SK-N-SH (cell line): ENCODE data around the gene MYO18B. TPM values are rescaled to one million over a fixed set of nuclear protein-coding genes. Genes with fewer than 3 reads are reported as not detected.

Experiments
- CTCF ChIA-PET: fragments of 300-600, 350-600 bp; formaldehyde crosslinking; extraction: SDS; loops from one replicate; lab custom pipeline; 2021; lab: Yijun Ruan, JAX
- POLR2A ChIA-PET: fragments of 350-600 bp; sonication (Branson Sonifier 250); formaldehyde crosslinking; extraction: SDS; loops from one replicate; lab custom pipeline; 2020; ENCODE audit warnings: antibody characterized with exemption, inconsistent platforms; lab: Yijun Ruan, JAX
- DNase-seq: peaks from one replicate; pipeline ENCODE4 v3.0.0; 2012
- H2AFZ ChIP-seq: fragments of 200-600 bp; sonication (generic); 2 replicates; pipeline ENCODE4 v1.8.1; 2016; ENCODE audit warnings: antibody characterized with exemption, mild to moderate bottlenecking, low read depth
- H3F3A ChIP-seq: fragments of 200-600 bp; sonication (generic); replicated peaks from 2 replicates; pipeline ENCODE3; 2016; ENCODE audit warnings: antibody characterized with exemption, mild to moderate bottlenecking; ENCODE audit not compliant: insufficient read depth
- H3K27ac ChIP-seq, 2 experiments: fragments of 200-500 bp in 1 of 2; fragments of 200-600 bp in 1 of 2; sonication (Bioruptor generic) in 1 of 2; sonication (generic), shearing (Covaris generic) in 1 of 2; 2 replicates each; pipeline versions ENCODE4 v1.5.1 to v1.6.1; 2014 to 2016; ENCODE audit warnings: low read depth in 2 of 2, inconsistent platforms in 1 of 2, low read length in 1 of 2, mild to moderate bottlenecking in 1 of 2, mixed read lengths in 1 of 2
- H3K27me3 ChIP-seq: fragments of 200-600 bp; sonication (generic), shearing (Covaris generic); 2 replicates; pipeline ENCODE4 v1.6.1; 2016; ENCODE audit warnings: mixed run types; ENCODE audit not compliant: insufficient read depth
- H3K36me3 ChIP-seq, 2 experiments: fragments of 200-500 bp in 1 of 2; fragments of 200-600 bp in 1 of 2; sonication (Bioruptor generic) in 1 of 2; sonication (generic) in 1 of 2; replicated peaks in 1 of 2; 2 replicates each; pipeline versions ENCODE3 to v1.5.1; 2014 to 2016; ENCODE audit warnings: low read length in 1 of 2, mild to moderate bottlenecking in 1 of 2; ENCODE audit not compliant: insufficient read depth in 2 of 2, control insufficient read depth in 1 of 2
- H3K4me1 ChIP-seq, 2 experiments: fragments of 200-500 bp in 1 of 2; fragments of 200-600 bp in 1 of 2; sonication (Bioruptor generic) in 1 of 2; sonication (generic), shearing (Covaris generic) in 1 of 2; 2 replicates each; pipeline versions ENCODE4 v1.5.1 to v1.6.1; 2014 to 2016; ENCODE audit warnings: low read depth in 1 of 2, low read length in 1 of 2, mixed run types in 1 of 2; ENCODE audit not compliant: insufficient read depth in 2 of 2, control insufficient read depth in 1 of 2
- H3K4me2 ChIP-seq: fragments of 200-600 bp; sonication (generic), shearing (Covaris generic); 2 replicates; pipeline ENCODE4 v1.6.1; 2017; ENCODE audit warnings: mixed run types
- H3K4me3 ChIP-seq, 2 experiments: fragments of 200-500 bp in 1 of 2; fragments of 200-600 bp in 1 of 2; sonication (Bioruptor generic) in 1 of 2; sonication (generic), shearing (Covaris generic) in 1 of 2; 2 replicates each; pipeline versions ENCODE4 v1.5.1 to v1.8.1; 2014 to 2016; ENCODE audit warnings: low read depth in 2 of 2, inconsistent platforms in 1 of 2, low read length in 1 of 2, mild to moderate bottlenecking in 1 of 2, mixed read lengths in 1 of 2, moderate library complexity in 1 of 2
- H3K79me2 ChIP-seq: fragments of 200-600 bp; sonication (generic); 2 replicates; pipeline ENCODE4 v1.8.1; 2017; ENCODE audit warnings: mild to moderate bottlenecking; ENCODE audit not compliant: insufficient read depth
- H3K9ac ChIP-seq: fragments of 200-600 bp; sonication (generic); 2 replicates; pipeline ENCODE4 v1.6.1; 2017; ENCODE audit warnings: mixed run types
- H3K9me2 ChIP-seq: fragments of 200-600 bp; sonication (generic); 2 replicates; pipeline ENCODE4 v1.6.1; 2017; ENCODE audit warnings: mixed run types
- H3K9me3 ChIP-seq: fragments of 200-600 bp; sonication (generic); 2 replicates; pipeline ENCODE4 v1.6.1; 2017; ENCODE audit warnings: mixed run types, mild to moderate bottlenecking, moderate library complexity
- H4K20me1 ChIP-seq: fragments of 200-600 bp; sonication (generic); 2 replicates; pipeline ENCODE4 v1.6.1; 2017; ENCODE audit warnings: mild to moderate bottlenecking, mixed run types; ENCODE audit not compliant: insufficient read depth
- CHD2 ChIP-seq: fragments of 150-350 bp; IDR thresholded peaks from 2 replicates; pipeline ENCODE4 v1.6.1; 2018; ENCODE audit warnings: low read length; ENCODE audit not compliant: partially characterized antibody
- EZH2phosphoT487 ChIP-seq: fragments of 200-600 bp; sonication (generic); IDR thresholded peaks from 2 replicates; pipeline ENCODE4 v1.6.1; 2017; ENCODE audit warnings: low read depth, mixed run types, mild to moderate bottlenecking, antibody characterized with exemption, moderate library complexity, borderline replicate concordance
- FOSL2 ChIP-seq: IDR thresholded peaks from 2 replicates; pipeline ENCODE4 v1.4.0; 2012; ENCODE audit warnings: low read depth, mild to moderate bottlenecking, moderate library complexity, borderline replicate concordance
- FOXJ3 ChIP-seq: sonication (generic); formaldehyde crosslinking; IDR thresholded peaks from 2 replicates; pipeline ENCODE4 v1.5.1; 2020; ENCODE audit warnings: mild to moderate bottlenecking, missing genetic modification reagents
- FOXM1 ChIP-seq: IDR thresholded peaks from 2 replicates; pipeline ENCODE4 v1.4.0; 2012; ENCODE audit warnings: low read depth, mild to moderate bottlenecking
- GATA2 ChIP-seq: sonication (generic); formaldehyde crosslinking; IDR thresholded peaks from 2 replicates; pipeline ENCODE4 v1.5.0; 2020; ENCODE audit warnings: mild to moderate bottlenecking, missing genetic modification reagents
- MEF2A ChIP-seq: IDR thresholded peaks from 2 replicates; pipeline ENCODE4 v1.4.0; 2012; ENCODE audit warnings: low read depth, borderline replicate concordance
- MXI1 ChIP-seq: IDR thresholded peaks from 2 replicates; pipeline ENCODE4 v1.6.1; 2012; ENCODE audit warnings: mild to moderate bottlenecking, low read depth, low read length, improper control_type of control experiment
- NFIC ChIP-seq: IDR thresholded peaks from 2 replicates; pipeline ENCODE4 v1.4.0; 2012; ENCODE audit warnings: borderline replicate concordance
- NRF1 ChIP-seq: IDR thresholded peaks from 2 replicates; pipeline ENCODE4 v1.6.1; 2012; ENCODE audit warnings: low read depth, mild to moderate bottlenecking, low read length
- SIN3A ChIP-seq: IDR thresholded peaks from 2 replicates; pipeline ENCODE4 v1.6.1; 2012; ENCODE audit warnings: low read depth, mild to moderate bottlenecking, low read length, moderate library complexity, borderline replicate concordance
- TAF1 ChIP-seq: IDR thresholded peaks from 2 replicates; pipeline ENCODE4 v1.6.1; 2012; ENCODE audit warnings: low read depth, mild to moderate bottlenecking, low read length, moderate library complexity, borderline replicate concordance
- YY1 ChIP-seq: IDR thresholded peaks from 2 replicates; pipeline ENCODE4 v1.4.0; 2012; ENCODE audit warnings: low read depth, mild to moderate bottlenecking
- WGBS: methylation state at CpG from one replicate; pipeline ENCODE4 v1.1.6; 2017; ENCODE audit warnings: low lambda C conversion rate; 5-methylcytosine and 5-hydroxymethylcytosine counted together
- polyA plus RNA-seq, 3 experiments: library from polyadenylated mRNA; depleted of rRNA; stranded (reverse); fragments of >200 nt; gene quantifications; 2 replicates each; pipeline ENCODE4 v1.2.3, GENCODE V29; 2012
- TF ChIP-seq, protein P1 (sequence below): fragments of 150-350 bp; IDR thresholded peaks from 2 replicates; pipeline ENCODE4 v1.6.1; 2017; ENCODE audit warnings: antibody characterized with exemption, low read length, low read depth, borderline replicate concordance
- TF ChIP-seq, protein P2 (sequence below): fragments of 150-350 bp; IDR thresholded peaks from 2 replicates; pipeline ENCODE4 v1.6.1; 2016; ENCODE audit warnings: mild to moderate bottlenecking, low read depth, low read length
- TF ChIP-seq, protein P3 (sequence below): IDR thresholded peaks from 2 replicates; pipeline ENCODE4; 2012
- TF ChIP-seq, protein P4 (sequence below): IDR thresholded peaks from 2 replicates; pipeline ENCODE4 v1.4.0; 2012; ENCODE audit warnings: low read depth, borderline replicate concordance

MYO18B gene
- polyA plus RNA-seq, 1 of the 3 experiments (the other 2 are of a cell fraction) = 0.05 TPM

DNA sequence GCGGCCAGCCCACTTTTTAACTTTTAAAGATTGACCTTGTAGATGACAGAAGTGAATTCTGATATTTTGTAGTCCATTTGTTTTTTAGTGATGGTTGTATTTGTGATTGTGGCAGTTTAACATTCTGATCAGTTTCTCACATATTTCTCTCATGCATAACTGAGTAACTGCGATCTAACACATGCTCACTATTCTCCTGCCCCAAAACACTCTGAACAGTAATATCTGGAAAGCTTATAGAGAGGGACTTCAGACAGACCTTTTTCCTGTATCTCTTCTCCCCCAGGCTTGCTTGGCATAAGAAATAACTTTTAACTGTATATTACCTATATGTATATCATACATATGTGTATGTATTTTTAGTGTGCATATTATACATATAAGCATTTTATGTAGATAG, 37.3 kb upstream of the MYO18B start:
- H3K36me3 ChIP-seq = peaks cover 0 to 16% of the 10 kb centered on the region in 2 experiments
- WGBS = 90% methylated on average over 2 of the region's 2 CpGs
- no peak overlapping the region for H3K9ac ChIP-seq
- no peaks in the 10 kb centered on the region for H4K20me1 ChIP-seq
- no peaks in the 10 kb centered on the region for H3F3A ChIP-seq
- no peak overlapping the region for H2AFZ ChIP-seq
- DNase-seq = no peak
- H3K9me3 ChIP-seq = no peaks in the 10 kb centered on the region
- CTCF ChIA-PET = interaction anchor here (1.1 to 2.4 kb wide), 6 partner anchors 10 to 503 kb away, joined by 3 to 22 read pairs (median 6); no protein-coding TSS in a partner anchor
- H3K27ac ChIP-seq = peak overlapping the region in 1 of 2 experiments; percentile 5; a peak in 1 of 4 replicates
- H3K4me3 ChIP-seq = no peak overlapping the region
- H3K27me3 ChIP-seq = no peaks in the 10 kb centered on the region
- H3K9me2 ChIP-seq = no peaks in the 10 kb centered on the region
- H3K4me1 ChIP-seq = peaks cover 0 to 34% of the 10 kb centered on the region in 2 experiments; a peak in 2 of 4 replicates
- POLR2A ChIA-PET = no interaction called here
- no peaks in the 10 kb centered on the region for H3K79me2 ChIP-seq
- H3K4me2 ChIP-seq = no peak overlapping the region
- TF ChIP-seq CHD2 (no peak), NRF1 (no peak), EZH2phosphoT487 (no peak), GATA2 (CRISPR knock-in tag) (no peak), FOSL2 (no peak), MXI1 (no peak), MEF2A (no peak), SIN3A (no peak), FOXJ3 (CRISPR knock-in tag) (no peak), YY1 (no peak), NFIC (no peak), FOXM1 (no peak), TAF1 (no peak)
- TF ChIP-seq, protein P1, sequence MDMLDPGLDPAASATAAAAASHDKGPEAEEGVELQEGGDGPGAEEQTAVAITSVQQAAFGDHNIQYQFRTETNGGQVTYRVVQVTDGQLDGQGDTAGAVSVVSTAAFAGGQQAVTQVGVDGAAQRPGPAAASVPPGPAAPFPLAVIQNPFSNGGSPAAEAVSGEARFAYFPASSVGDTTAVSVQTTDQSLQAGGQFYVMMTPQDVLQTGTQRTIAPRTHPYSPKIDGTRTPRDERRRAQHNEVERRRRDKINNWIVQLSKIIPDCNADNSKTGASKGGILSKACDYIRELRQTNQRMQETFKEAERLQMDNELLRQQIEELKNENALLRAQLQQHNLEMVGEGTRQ = no peak
- TF ChIP-seq, protein P2, sequence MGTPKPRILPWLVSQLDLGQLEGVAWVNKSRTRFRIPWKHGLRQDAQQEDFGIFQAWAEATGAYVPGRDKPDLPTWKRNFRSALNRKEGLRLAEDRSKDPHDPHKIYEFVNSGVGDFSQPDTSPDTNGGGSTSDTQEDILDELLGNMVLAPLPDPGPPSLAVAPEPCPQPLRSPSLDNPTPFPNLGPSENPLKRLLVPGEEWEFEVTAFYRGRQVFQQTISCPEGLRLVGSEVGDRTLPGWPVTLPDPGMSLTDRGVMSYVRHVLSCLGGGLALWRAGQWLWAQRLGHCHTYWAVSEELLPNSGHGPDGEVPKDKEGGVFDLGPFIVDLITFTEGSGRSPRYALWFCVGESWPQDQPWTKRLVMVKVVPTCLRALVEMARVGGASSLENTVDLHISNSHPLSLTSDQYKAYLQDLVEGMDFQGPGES = no peak
- TF ChIP-seq, protein P3, sequence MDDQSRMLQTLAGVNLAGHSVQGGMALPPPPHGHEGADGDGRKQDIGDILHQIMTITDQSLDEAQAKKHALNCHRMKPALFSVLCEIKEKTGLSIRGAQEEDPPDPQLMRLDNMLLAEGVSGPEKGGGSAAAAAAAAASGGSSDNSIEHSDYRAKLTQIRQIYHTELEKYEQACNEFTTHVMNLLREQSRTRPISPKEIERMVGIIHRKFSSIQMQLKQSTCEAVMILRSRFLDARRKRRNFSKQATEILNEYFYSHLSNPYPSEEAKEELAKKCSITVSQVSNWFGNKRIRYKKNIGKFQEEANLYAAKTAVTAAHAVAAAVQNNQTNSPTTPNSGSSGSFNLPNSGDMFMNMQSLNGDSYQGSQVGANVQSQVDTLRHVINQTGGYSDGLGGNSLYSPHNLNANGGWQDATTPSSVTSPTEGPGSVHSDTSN = no peak
- TF ChIP-seq, protein P4, sequence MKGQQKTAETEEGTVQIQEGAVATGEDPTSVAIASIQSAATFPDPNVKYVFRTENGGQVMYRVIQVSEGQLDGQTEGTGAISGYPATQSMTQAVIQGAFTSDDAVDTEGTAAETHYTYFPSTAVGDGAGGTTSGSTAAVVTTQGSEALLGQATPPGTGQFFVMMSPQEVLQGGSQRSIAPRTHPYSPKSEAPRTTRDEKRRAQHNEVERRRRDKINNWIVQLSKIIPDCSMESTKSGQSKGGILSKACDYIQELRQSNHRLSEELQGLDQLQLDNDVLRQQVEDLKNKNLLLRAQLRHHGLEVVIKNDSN = no peak
